OCI-LY1 (cell line): ENCODE data around the gene NHLH2.

Source experiments
- CTCF ChIP-seq: fragments of 200-600 bp; sonication (generic), shearing (Covaris generic); IDR thresholded peaks from 2 replicates; pipeline ENCODE4 v1.5.1; 2017; ENCODE audit warnings: mild to moderate bottlenecking, antibody characterized with exemption, low read length, moderate library complexity, mixed read lengths
- EZH2 ChIP-seq: fragments of 200-600 bp; sonication (generic), shearing (Covaris generic); IDR thresholded peaks from 2 replicates; pipeline ENCODE4 v1.8.0; 2017; ENCODE audit warnings: borderline replicate concordance, mixed run types, mild to moderate bottlenecking, antibody characterized with exemption, low read length, moderate library complexity, mixed read lengths

GRCh38 chr1:115877511-115877910 lies 36.6 kb upstream of the NHLH2 start:
- no peak for TF ChIP-seq CTCF
- TF ChIP-seq EZH2: no peak
